ENCODE measurements around the gene KRTAP10-8.
"Not testable (repeated sequence)": the region's sequence is repeated elsewhere in the genome, so short reads cannot be mapped to it uniquely, and the experiment has no call there.

Gene KRTAP10-8

GRCh38 chr21:44616591-44616926 lies 4.7 kb downstream of the KRTAP10-8 start:
- H3K4me3 ChIP-seq (ENCODE audit: low read depth, low read length) = no peak overlapping the region

- no peak overlapping the region for H3K4me3 ChIP-seq (ENCODE audit: low read depth, low read length)
These were observed 5.2 kb downstream of the KRTAP10-8 start for GRCh38 chr21:44617071-44617501.

- H3K4me3 ChIP-seq (ENCODE audit: low read depth, low read length) = no peak overlapping the region
These were observed 6.6 kb downstream of the KRTAP10-8 start for GRCh38 chr21:44618504-44618903.

GRCh38 chr21:44618909-44619308 lies 7.0 kb downstream of the KRTAP10-8 start:
- no peak overlapping the region for H3K4me3 ChIP-seq (ENCODE audit: low read depth, low read length)

GRCh38 chr21:44619886-44620285 lies 8.0 kb downstream of the KRTAP10-8 start:
- H3K4me3 ChIP-seq (ENCODE audit: low read depth, low read length) = no peak overlapping the region

- no peak overlapping the region for H3K4me3 ChIP-seq (ENCODE audit: low read depth, low read length)
These were observed 11.7 kb downstream of the KRTAP10-8 start for GRCh38 chr21:44623575-44623974.

GRCh38 chr21:44625756-44626155 lies 13.9 kb downstream of the KRTAP10-8 start:
- H3K4me3 ChIP-seq (ENCODE audit: low read depth, low read length) = no peak overlapping the region

- no peak overlapping the region for H3K4me3 ChIP-seq (ENCODE audit: low read depth, low read length)
These were observed 14.4 kb downstream of the KRTAP10-8 start for GRCh38 chr21:44626262-44626661.

GRCh38 chr21:44626673-44627143 lies 14.8 kb downstream of the KRTAP10-8 start, which contains the start of gene KRTAP10-9:
Gene KRTAP10-9, plus strand, starts transcription at chr21:44627093. Its CDS starts 79 bp downstream, at chr21:44627172.
- no peak within 1 kb of the TSS for H3K4me3 ChIP-seq (ENCODE audit: low read depth, low read length)

GRCh38 chr21:44627181-44627822 lies 15.4 kb downstream of the KRTAP10-8 start:
- H3K4me3 ChIP-seq (ENCODE audit: low read depth, low read length) = not testable (repeated sequence)

- not testable (repeated sequence) for H3K4me3 ChIP-seq (ENCODE audit: low read depth, low read length)
These were observed 16.0 kb downstream of the KRTAP10-8 start for GRCh38 chr21:44627831-44628233.

- no peak overlapping the region for H3K4me3 ChIP-seq (ENCODE audit: low read depth, low read length)
These were observed 17.0 kb downstream of the KRTAP10-8 start for GRCh38 chr21:44628707-44629391.

GRCh38 chr21:44630440-44630839 lies 18.6 kb downstream of the KRTAP10-8 start:
- H3K4me3 ChIP-seq (ENCODE audit: low read depth, low read length) = no peak overlapping the region

- no peak overlapping the region for H3K4me3 ChIP-seq (ENCODE audit: low read depth, low read length)
These were observed 20.2 kb downstream of the KRTAP10-8 start for GRCh38 chr21:44632067-44632466.

- H3K4me3 ChIP-seq (ENCODE audit: low read depth, low read length) = no peak overlapping the region
These were observed 24.5 kb downstream of the KRTAP10-8 start for GRCh38 chr21:44636209-44637017.

GRCh38 chr21:44637018-44637850 lies 25.4 kb downstream of the KRTAP10-8 start, which contains the start of gene KRTAP10-10:
Gene KRTAP10-10, plus strand, starts transcription at chr21:44637356. Its CDS starts 62 bp downstream, at chr21:44637418.
- no peak within 1 kb of the TSS for H3K4me3 ChIP-seq (ENCODE audit: low read depth, low read length)

- not testable (repeated sequence) for H3K4me3 ChIP-seq (ENCODE audit: low read depth, low read length)
These were observed 26.0 kb downstream of the KRTAP10-8 start for GRCh38 chr21:44637851-44638348.

GRCh38 chr21:44638506-44639330 lies 26.8 kb downstream of the KRTAP10-8 start:
- not testable (repeated sequence) for H3K4me3 ChIP-seq (ENCODE audit: low read depth, low read length)

- H3K4me3 ChIP-seq (ENCODE audit: low read depth, low read length) = no peak overlapping the region
These were observed 27.4 kb downstream of the KRTAP10-8 start for GRCh38 chr21:44639331-44639655.

GRCh38 chr21:44640761-44641160 lies 28.9 kb downstream of the KRTAP10-8 start:
- no peak overlapping the region for H3K4me3 ChIP-seq (ENCODE audit: low read depth, low read length)
